Lower lobe of right lung (tissue), 2 donors: Measurements from ENCODE around the gene ARPIN. TPM values are rescaled to one million over a fixed set of nuclear protein-coding genes. Genes with fewer than 3 reads are reported as not detected.
A peak's percentile ranks its signal among the peaks of the same experiment; 100 is the strongest.

Source experiments
- ATAC-seq, 2 donors: fragments of 200-7000 bp; cut with Tn5 transposase; one replicate each; pipeline ENCODE4 v1.9.1; 2020 to 2022; ENCODE audit warnings: mild to moderate bottlenecking in 2 of 2, moderate library complexity in 2 of 2
- DNase-seq: peaks from one replicate; pipeline ENCODE4 v3.0.0-alpha.2; 2020
- H3K27ac ChIP-seq: fragments of 200-600 bp; one replicate; pipeline ENCODE4 v1.8.0; 2022
- H3K27me3 ChIP-seq: fragments of 200-600 bp; one replicate; pipeline ENCODE4 v1.8.0; 2022; ENCODE audit warnings: low read depth
- H3K36me3 ChIP-seq: fragments of 200-600 bp; one replicate; pipeline ENCODE4 v1.8.0; 2022; ENCODE audit warnings: mild to moderate bottlenecking
- H3K4me1 ChIP-seq: fragments of 200-600 bp; one replicate; pipeline ENCODE4 v1.8.0; 2022
- H3K4me3 ChIP-seq: fragments of 200-600 bp; one replicate; pipeline ENCODE4 v1.8.0; 2022; ENCODE audit warnings: mild to moderate bottlenecking
- H3K9me3 ChIP-seq: fragments of 200-600 bp; one replicate; pipeline ENCODE4 v1.8.0; 2022
- CTCF ChIP-seq: fragments of 200-600 bp; IDR thresholded peaks from one replicate; pipeline ENCODE4 v1.8.0; 2022; ENCODE audit warnings: antibody characterized with exemption, mild to moderate bottlenecking
- intact Hi-C: fragments of 100-400 bp; cut with DNase I; formaldehyde crosslinking; loops from one replicate; pipeline ENCODE4 v1.11.0; 2022
- total RNA-seq: library from RNA; stranded (reverse); fragmentation: NEBNext Ultra II Directional; extraction: Animal tissue kit (Norgen Biotek cat#: 25700); gene quantifications from one replicate; pipeline ENCODE4 v1.2.1, GENCODE V29; 2021
- donor health status: DM: no; HTN: yes; CAD: no; lungs with severe emphysema.

ARPIN gene
- total RNA-seq, 1 donor from 2014 or later: 30.9 TPM

GRCh38 chr15:89903015-89903857 lies 9.5 kb downstream of the ARPIN start:
- Histone ChIP-seq H3K27me3 (no peaks in the 10 kb centered on the region), H3K36me3 (peaks cover 79% of the 10 kb centered on the region), H3K9me3 (no peaks in the 10 kb centered on the region), H3K4me3 (no peak overlapping the region), H3K4me1 (peaks cover 5% of the 10 kb centered on the region), H3K27ac (no peak overlapping the region)
- no peak for DNase-seq
- no peak for TF ChIP-seq CTCF
- no peak for ATAC-seq
- intact Hi-C loops: no loop called here

- no peak for ATAC-seq
- no peak for DNase-seq
- no peak overlapping the region for H3K27ac ChIP-seq
- intact Hi-C loops: no loop called here
- H3K4me3 ChIP-seq: no peak overlapping the region
- H3K36me3 ChIP-seq: peaks cover 55% of the 10 kb centered on the region
- TF ChIP-seq CTCF: no peak
- H3K27me3 ChIP-seq: no peaks in the 10 kb centered on the region
- H3K9me3 ChIP-seq: no peaks in the 10 kb centered on the region
- H3K4me1 ChIP-seq: peaks cover 5% of the 10 kb centered on the region
Measured at GRCh38 chr15:89900849-89901248, 11.9 kb downstream of the ARPIN start.

- Histone ChIP-seq H3K4me3 (no peak overlapping the region), H3K27me3 (no peaks in the 10 kb centered on the region), H3K27ac (no peak overlapping the region), H3K4me1 (peaks cover 8% of the 10 kb centered on the region), H3K9me3 (no peaks in the 10 kb centered on the region), H3K36me3 (peaks cover 53% of the 10 kb centered on the region)
- intact Hi-C loops: loop anchor here (10.0 kb wide), 1 partner anchor 185 kb away; no protein-coding TSS in a partner anchor
- no peak for DNase-seq
- TF ChIP-seq CTCF: no peak
- ATAC-seq: no peak
Measured at GRCh38 chr15:89899951-89900567, 12.7 kb downstream of the ARPIN start.

GRCh38 chr15:89899295-89899945 lies 13.3 kb downstream of the ARPIN start:
- intact Hi-C loops: loop anchor here (10.0 kb wide), 1 partner anchor 185 kb away; no protein-coding TSS in a partner anchor
- no peak for TF ChIP-seq CTCF
- Histone ChIP-seq H3K4me1 (peaks cover 14% of the 10 kb centered on the region), H3K9me3 (no peaks in the 10 kb centered on the region), H3K36me3 (peaks cover 47% of the 10 kb centered on the region), H3K27me3 (no peaks in the 10 kb centered on the region), H3K4me3 (no peak overlapping the region), H3K27ac (no peak overlapping the region)
- no peak for DNase-seq
- peak; percentile 38 to 53 for ATAC-seq

- Histone ChIP-seq H3K36me3 (peaks cover 40% of the 10 kb centered on the region), H3K9me3 (no peaks in the 10 kb centered on the region), H3K27me3 (no peaks in the 10 kb centered on the region), H3K4me1 (peaks cover 16% of the 10 kb centered on the region), H3K4me3 (no peak overlapping the region), H3K27ac (no peak overlapping the region)
- ATAC-seq: peak; percentile 55 to 69
- no peak for DNase-seq
- peak; percentile 56 for TF ChIP-seq CTCF
- intact Hi-C loops: loop anchor here (10.0 kb wide), 1 partner anchor 186 kb away; no protein-coding TSS in a partner anchor
Measured at GRCh38 chr15:89898614-89899294, 14.0 kb downstream of the ARPIN start.
